ENCODE measurements around the gene USP3.

The USP3 gene

GRCh38 chr15:63499611-63500010 lies 4.8 kb upstream of the USP3 start:
- TF ChIP-seq ZFP30 (CRISPR knock-in tag; IDR thresholded peaks at IDR 0.05) = no peak
- no peak for TF ChIP-seq TOX (CRISPR knock-in tag; IDR thresholded peaks at IDR 0.05; ENCODE audit: borderline replicate concordance)
- no peak for TF ChIP-seq PPARA (CRISPR knock-in tag; IDR thresholded peaks at IDR 0.05; ENCODE audit: borderline replicate concordance)

GRCh38 chr15:63500265-63501250 lies 3.8 kb upstream of the USP3 start:
- ATAC-seq = no peak
- TF ChIP-seq ARNTL (CRISPR knock-in tag; IDR thresholded peaks at IDR 0.05; ENCODE audit: borderline replicate concordance, low read depth) (no peak), ZNF8 (CRISPR knock-in tag; IDR thresholded peaks at IDR 0.05) (no peak), ESRRG (CRISPR knock-in tag; IDR thresholded peaks at IDR 0.05) (no peak), TOX (CRISPR knock-in tag; IDR thresholded peaks at IDR 0.05; ENCODE audit: borderline replicate concordance) (no peak), OSR1 (CRISPR knock-in tag; IDR thresholded peaks at IDR 0.05) (no peak), ISL1 (CRISPR knock-in tag; IDR thresholded peaks at IDR 0.05) (no peak), ZNF565 (CRISPR knock-in tag; conservative IDR thresholded peaks at IDR 0.05; ENCODE audit: low read depth) (no peak), SNAI2 (CRISPR knock-in tag; IDR thresholded peaks at IDR 0.05) (no peak), ZFP3 (CRISPR knock-in tag; IDR thresholded peaks at IDR 0.05) (no peak), ZC3H10 (CRISPR knock-in tag; IDR thresholded peaks at IDR 0.05) (no peak)
- TF ChIP-seq, protein P1, sequence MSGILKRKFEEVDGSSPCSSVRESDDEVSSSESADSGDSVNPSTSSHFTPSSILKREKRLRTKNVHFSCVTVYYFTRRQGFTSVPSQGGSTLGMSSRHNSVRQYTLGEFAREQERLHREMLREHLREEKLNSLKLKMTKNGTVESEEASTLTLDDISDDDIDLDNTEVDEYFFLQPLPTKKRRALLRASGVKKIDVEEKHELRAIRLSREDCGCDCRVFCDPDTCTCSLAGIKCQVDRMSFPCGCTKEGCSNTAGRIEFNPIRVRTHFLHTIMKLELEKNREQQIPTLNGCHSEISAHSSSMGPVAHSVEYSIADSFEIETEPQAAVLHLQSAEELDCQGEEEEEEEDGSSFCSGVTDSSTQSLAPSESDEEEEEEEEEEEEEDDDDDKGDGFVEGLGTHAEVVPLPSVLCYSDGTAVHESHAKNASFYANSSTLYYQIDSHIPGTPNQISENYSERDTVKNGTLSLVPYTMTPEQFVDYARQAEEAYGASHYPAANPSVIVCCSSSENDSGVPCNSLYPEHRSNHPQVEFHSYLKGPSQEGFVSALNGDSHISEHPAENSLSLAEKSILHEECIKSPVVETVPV (CRISPR knock-in tag; IDR thresholded peaks at IDR 0.05) = no peak
- TF ChIP-seq, protein P2, sequence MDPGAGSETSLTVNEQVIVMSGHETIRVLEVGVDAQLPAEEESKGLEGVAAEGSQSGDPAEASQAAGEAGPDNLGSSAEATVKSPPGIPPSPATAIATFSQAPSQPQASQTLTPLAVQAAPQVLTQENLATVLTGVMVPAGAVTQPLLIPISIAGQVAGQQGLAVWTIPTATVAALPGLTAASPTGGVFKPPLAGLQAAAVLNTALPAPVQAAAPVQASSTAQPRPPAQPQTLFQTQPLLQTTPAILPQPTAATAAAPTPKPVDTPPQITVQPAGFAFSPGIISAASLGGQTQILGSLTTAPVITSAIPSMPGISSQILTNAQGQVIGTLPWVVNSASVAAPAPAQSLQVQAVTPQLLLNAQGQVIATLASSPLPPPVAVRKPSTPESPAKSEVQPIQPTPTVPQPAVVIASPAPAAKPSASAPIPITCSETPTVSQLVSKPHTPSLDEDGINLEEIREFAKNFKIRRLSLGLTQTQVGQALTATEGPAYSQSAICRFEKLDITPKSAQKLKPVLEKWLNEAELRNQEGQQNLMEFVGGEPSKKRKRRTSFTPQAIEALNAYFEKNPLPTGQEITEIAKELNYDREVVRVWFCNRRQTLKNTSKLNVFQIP (CRISPR knock-in tag; IDR thresholded peaks at IDR 0.05; ENCODE audit: borderline replicate concordance, low read depth) = no peak

More at GRCh38 chr15:63499611-63500010, 4.8 kb upstream of the USP3 start:
- no peak for ATAC-seq

DNA sequence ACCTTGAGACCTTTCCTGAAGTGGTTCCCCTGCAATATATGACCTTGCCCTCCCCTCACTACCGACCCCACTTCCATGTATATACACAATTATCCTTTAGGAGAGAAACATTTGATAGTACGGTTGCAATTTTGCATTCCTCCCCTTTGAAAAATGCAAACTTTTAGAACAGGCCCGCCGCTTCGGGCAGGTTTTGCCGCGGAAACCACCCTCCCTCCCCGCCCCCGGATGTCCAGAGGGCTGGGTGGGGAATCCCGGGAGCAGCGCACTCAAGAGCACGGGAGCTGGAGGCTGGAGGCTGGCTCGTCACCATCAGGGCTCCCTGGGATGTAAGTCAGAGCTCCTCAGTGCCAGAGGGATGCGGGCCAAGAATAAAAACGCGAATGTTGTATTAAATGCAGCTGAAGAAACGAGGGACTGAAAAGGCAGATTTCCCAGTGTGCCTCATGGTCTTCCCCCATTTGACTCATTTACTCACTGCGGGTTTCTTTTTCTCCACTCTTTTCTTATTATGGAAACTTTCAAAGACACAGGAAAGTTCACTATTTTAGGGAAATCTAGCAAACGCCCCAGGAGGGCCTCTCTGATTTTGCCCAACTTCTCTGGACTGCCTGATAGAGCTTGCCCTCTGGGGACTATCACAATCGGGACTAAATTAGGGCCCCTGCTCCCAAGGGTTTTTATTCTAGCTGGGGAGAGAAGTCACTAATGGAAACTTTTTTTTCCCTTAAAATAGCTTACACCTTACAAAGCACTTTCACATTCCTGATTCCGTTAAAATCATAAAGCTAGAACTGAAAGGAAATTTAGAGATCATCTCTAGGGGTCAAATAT lies 2.9 kb upstream of the USP3 start:
- TF ChIP-seq ZNF8 (CRISPR knock-in tag; IDR thresholded peaks at IDR 0.05) (no peak), ESRRG (CRISPR knock-in tag; IDR thresholded peaks at IDR 0.05) (no peak), PATZ1 (CRISPR knock-in tag; IDR thresholded peaks at IDR 0.05; ENCODE audit: borderline replicate concordance) (no peak), ISL1 (CRISPR knock-in tag; IDR thresholded peaks at IDR 0.05) (no peak), ZC3H10 (CRISPR knock-in tag; IDR thresholded peaks at IDR 0.05) (no peak)
- ATAC-seq = no peak

DNA sequence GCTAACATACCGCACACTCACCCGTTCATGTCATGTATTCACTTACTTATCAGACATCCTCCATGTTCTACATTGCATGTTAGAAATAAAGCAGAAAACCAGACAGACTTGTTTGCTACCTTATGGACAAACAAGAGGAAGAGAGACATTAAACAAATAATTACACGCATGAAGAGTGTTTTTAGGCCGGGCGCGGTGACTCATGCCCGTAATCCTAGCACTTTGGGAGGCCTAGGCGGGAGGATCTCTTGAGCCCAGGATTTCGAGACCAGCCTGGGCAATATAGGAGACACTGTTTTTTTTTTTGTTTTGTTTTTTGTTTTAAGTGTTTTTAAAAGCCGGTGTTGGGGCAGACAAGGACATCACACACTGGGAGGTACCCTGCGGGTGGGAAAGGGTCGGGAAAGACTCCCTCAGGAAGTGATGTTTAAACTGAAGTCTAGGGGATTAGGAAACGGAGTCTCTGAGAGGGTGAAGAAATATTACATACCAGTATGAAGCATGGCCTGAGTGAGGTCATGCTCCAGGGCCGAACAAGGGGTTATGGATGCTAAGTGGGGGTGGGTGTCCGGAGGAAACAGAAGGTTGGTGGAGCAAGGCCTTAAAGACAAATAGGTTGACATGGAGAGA lies 2.1 kb upstream of the USP3 start:
- TF ChIP-seq ZFP3 (CRISPR knock-in tag; IDR thresholded peaks at IDR 0.05) (no peak), ZNF565 (CRISPR knock-in tag; conservative IDR thresholded peaks at IDR 0.05; ENCODE audit: low read depth) (no peak)
- no peak for ATAC-seq

DNA sequence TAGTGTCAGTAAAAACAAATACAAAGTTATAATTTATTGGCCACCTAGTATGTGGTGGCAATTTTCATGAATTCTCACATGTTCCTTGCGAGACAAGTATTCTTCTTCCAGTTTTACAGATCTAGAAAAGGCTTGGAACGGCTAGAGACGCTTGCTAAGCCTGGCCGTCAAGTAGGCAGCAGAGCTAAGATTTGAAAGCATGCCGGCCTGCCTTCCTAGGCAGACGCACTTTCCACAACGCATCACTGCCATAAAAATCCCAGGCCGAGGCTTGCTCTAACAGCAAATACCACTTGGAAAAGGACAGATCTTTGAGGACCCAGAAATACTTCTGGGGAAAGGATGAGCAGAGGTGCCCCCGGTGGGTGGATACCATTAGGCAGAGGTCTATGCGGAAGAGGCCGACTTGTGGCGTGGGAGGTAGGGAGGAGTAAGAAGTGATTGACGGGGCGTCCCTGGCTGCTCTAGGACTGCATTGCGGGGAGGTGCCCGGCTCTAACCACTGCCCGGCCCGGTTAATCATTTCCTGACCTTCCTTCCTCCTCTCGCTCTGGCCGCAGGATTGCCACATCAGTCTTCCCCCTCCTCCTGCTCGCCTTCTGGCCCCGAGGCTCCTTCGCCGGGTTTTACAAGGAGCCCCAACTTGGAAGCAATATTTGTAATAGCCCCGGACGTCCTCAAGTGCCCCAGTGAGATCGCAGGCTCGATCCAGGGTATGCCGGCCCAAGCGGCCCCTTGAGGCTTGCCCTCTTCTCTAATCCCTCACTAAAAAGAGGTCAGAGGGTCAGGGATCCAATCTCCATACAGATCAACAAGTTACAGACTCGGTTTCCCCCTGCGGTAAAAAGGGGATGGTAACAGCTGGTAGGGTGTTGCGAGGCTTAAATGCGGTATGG lies 1.3 kb upstream of the USP3 start:
- ATAC-seq = no peak
- TF ChIP-seq ZC3H10 (CRISPR knock-in tag; IDR thresholded peaks at IDR 0.05) (no peak), RARB (CRISPR knock-in tag; IDR thresholded peaks at IDR 0.05) (no peak), ARNTL (CRISPR knock-in tag; IDR thresholded peaks at IDR 0.05; ENCODE audit: borderline replicate concordance, low read depth) (no peak), ZNF565 (CRISPR knock-in tag; conservative IDR thresholded peaks at IDR 0.05; ENCODE audit: low read depth) (no peak), ZNF8 (CRISPR knock-in tag; IDR thresholded peaks at IDR 0.05) (no peak), TOX (CRISPR knock-in tag; IDR thresholded peaks at IDR 0.05; ENCODE audit: borderline replicate concordance) (no peak), ESRRG (CRISPR knock-in tag; IDR thresholded peaks at IDR 0.05) (no peak), TCF4 (CRISPR knock-in tag; IDR thresholded peaks at IDR 0.05; ENCODE audit: borderline replicate concordance) (no peak), ZFP3 (CRISPR knock-in tag; IDR thresholded peaks at IDR 0.05) (no peak), ISL1 (CRISPR knock-in tag; IDR thresholded peaks at IDR 0.05) (no peak), GLIS3 (CRISPR knock-in tag; IDR thresholded peaks at IDR 0.05) (no peak), SNAI2 (CRISPR knock-in tag; IDR thresholded peaks at IDR 0.05) (no peak), ZNF70 (CRISPR knock-in tag; IDR thresholded peaks at IDR 0.05) (no peak)
- TF ChIP-seq, protein P1 (CRISPR knock-in tag; IDR thresholded peaks at IDR 0.05) = no peak
- TF ChIP-seq, protein P2 (CRISPR knock-in tag; IDR thresholded peaks at IDR 0.05; ENCODE audit: borderline replicate concordance, low read depth) = no peak

Data from SK-N-SH treated with all-trans-retinoic acid at 6 μM for 48 hours (cell line).